HG03175 (cell line): Measurements from ENCODE around the gene OCRL.

Experiments
- ATAC-seq: cut with Tn5 transposase; IDR thresholded peaks from one replicate; pipeline ENCODE4 v1.9.1; 2021; ENCODE audit warnings: mild to moderate bottlenecking, moderate library complexity; ENCODE audit not compliant: unreplicated experiment

Gene OCRL

DNA sequence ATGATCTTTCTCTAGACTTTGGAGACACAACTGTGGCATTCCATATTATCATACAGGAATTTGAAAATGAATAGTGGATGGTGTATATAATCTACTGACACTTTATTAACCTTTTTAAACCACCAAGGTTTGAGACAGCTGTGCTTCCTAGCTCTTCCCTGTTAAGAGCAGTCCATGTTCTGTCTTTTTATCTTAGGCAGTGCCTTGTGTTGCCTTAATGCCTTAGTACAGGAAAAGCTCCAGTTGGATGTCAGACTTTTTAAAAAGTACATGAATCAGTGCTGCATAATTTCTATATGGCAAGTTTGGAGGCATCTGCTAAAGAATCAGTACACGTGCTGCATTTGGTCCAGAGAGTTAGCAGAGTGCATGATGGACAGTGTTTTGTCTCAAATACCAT is 45.1 kb downstream of the OCRL start:
- no peak for ATAC-seq

GRCh38 chrX:129585691-129586090 is 45.6 kb downstream of the OCRL start:
- ATAC-seq: no peak

DNA sequence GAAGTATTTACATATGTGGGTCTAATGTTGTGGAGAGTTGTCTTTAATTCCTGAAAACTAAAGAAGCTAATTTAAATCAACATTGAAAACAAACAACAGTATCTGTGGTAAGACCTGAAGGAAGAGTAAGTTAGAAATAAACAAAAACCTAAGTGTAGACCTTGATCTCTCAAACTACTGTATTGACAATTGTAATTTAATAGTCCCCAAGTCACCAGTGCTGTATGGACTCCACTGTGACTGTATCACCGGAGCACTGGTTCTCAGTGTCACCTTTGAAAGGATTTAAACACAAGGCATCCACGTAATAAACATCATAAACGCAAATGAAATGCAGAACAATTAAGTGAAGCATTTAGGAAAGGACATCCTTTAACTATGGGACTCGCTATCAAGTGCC is 46.4 kb downstream of the OCRL start:
- ATAC-seq: no peak

- ATAC-seq: no peak
Observed at GRCh38 chrX:129590596-129590995, 50.5 kb downstream of the OCRL start.

DNA sequence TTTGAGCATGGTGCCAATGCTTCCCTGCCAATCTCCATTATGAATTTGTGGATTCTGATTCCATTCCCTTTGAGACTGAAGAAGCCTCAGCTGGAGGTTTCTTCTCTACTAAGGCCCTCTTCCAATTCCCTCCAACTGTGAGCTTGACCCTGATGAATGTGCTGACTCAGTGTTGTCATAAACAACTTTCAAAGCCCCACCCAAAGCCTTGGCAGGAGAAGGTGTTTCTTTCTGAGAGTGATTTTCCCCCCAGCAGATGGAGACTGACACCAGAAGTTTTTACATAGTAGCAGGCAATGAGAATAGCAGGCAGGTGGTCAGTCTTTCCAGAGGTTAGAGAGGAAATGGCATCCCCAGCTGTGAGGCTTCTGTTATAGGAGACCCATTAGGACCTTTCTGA is 53.1 kb downstream of the OCRL start:
- no peak for ATAC-seq

GRCh38 chrX:129594781-129595180 is 54.7 kb downstream of the OCRL start:
- ATAC-seq: no peak

DNA sequence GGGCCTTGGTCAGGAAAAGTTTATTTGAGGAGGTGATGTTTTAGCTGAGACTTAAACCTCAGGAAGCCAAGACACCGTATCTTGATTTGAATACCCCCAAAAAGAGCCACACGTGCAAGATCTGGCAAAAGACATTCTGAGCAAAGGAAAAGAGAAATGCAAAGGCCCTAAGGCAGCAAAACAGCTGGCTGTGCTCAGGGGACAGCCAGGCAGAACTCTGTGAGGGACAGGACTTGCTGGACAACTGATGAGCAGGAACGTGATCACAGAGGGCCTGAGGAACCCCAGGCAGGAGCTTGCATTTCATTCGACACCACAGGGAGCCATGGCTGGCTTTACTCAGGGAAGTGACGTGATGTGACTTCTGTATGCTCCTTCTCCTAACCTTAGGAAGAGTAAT is 56.0 kb downstream of the OCRL start:
- ATAC-seq: no peak

GRCh38 chrX:129597905-129598304 is 57.8 kb downstream of the OCRL start:
- ATAC-seq: no peak

GRCh38 chrX:129599499-129599898 is 59.4 kb downstream of the OCRL start:
- ATAC-seq: no peak

GRCh38 chrX:129599996-129600395 is 59.9 kb downstream of the OCRL start:
- ATAC-seq: no peak

DNA sequence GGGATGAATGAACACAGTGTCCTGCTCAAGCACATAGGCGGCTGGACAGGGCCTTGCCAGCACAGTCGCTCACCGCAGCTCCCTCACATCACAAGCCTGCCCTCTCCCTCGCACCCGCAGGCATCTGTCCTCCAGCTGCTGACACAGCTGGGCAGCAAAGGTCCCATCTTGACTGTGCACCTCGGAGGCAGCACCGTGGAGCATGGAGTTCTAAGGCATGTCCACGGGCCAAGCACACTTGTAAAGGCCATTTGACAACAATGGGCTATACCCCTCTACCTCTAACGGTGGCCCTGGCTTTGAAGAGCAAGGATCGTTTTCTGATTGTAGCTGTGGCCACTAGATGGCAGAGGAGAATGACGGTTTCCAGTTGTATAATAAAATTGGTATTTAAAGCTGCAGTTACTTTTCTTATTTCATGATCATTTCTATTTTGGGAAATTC is 60.9 kb downstream of the OCRL start:
- ATAC-seq: no peak

DNA sequence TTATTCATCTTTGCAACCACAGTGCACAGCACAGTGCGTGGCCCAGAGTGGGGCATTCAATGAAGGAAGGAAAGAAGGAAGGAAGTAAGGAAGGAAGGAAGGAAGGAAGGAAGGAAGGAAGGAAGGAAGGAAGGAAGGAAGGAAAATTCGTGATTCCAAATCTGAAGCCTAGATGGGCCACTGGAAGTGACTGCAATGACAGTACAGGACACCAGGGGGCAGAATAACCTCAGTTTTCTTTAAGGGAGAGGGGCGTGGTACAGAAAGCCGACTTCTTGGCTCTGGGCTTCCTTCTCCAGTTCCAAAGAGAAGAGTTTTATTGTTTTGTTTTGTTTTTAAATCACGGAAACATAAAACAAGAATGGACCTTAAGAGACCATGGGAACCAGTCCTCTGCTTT is 66.9 kb downstream of the OCRL start:
- ATAC-seq: no peak

GRCh38 chrX:129608496-129608895 is 68.4 kb downstream of the OCRL start:
- ATAC-seq: no peak

GRCh38 chrX:129609395-129609794 is 69.3 kb downstream of the OCRL start:
- no peak for ATAC-seq

- no peak for ATAC-seq
Observed at GRCh38 chrX:129612396-129612795, 72.3 kb downstream of the OCRL start.

- ATAC-seq: no peak
Observed at GRCh38 chrX:129613596-129613995, 73.5 kb downstream of the OCRL start.

DNA sequence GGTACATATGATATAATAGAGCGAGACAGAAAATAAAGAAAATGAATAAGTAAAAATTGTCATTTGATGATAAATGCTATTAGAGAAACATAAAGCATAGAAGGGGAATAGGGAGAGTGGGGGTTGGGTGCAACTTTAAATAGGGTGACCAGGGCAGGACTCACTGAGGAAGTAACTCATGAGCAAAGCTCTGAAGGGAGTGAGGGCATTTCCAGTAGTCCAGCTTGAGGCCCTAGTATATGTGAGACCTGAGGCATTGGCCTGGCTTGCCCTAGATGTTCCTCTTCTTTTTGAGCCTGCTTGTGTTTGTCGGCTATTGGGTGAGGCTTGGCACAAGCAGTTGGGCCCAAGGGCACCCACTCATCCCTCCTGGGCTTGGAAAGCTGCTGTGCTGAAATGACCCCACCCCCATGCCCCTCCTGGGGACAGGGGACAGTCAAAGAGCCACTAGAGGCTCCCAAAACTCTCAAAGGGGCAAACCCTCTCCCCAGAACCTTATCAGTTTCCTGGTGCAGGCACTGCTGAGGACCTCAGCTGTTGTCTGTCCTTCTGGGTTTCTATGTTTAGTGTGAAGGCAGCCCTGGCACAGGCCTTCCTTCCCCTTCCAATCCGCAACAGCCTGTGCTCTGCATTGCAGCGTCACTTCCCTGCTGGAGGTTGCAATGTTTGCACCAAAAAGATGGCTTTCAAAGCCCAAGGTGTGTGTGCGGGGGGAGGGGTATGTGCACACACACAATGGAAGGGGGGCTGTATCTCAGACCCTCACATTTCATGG is 74.6 kb downstream of the OCRL start:
- ATAC-seq: no peak

DNA sequence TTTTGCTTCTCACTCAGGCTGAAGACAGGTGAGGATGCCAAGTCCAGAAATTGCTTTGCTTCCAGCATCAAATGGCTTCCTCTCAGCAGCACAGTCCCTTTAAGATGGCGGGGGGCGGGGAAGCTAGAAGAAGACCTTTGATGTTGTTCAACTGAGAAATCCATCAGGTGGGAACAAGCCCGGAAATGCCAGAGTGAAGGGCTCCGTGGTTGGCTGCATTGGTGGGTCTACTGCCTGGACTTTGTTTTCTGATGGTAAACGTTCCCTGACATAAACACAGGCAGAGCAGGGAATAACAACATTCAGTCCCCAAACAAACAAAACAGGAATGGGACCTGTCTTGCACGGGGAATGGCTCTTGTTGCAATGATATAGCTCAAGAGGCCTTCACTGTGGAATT is 77.4 kb downstream of the OCRL start:
- ATAC-seq: no peak

DNA sequence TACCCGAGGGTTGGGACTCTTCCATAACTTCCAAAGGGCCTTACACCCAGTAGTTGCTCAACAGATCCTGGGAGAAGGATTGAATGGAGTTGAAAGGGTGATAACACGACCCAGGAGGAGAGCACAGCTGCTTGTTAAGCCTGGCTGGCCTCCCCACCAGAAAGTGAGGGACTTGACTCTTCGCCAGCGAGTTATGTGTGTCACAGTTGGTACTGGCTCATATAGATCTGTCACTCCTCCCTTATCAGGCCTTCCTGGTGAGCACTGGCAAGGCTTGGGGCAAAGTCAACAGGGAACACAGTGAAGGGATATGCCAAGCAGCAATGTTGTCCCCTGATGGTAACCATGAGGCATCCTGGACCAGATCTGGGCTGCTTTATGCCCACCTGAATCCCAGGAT is 78.9 kb downstream of the OCRL start:
- no peak for ATAC-seq

- ATAC-seq: no peak
Observed at GRCh38 chrX:129622757-129623301, 82.8 kb downstream of the OCRL start.

GRCh38 chrX:129626026-129626425 is 86.0 kb downstream of the OCRL start:
- ATAC-seq: no peak

GRCh38 chrX:129629837-129630236 is 89.8 kb downstream of the OCRL start:
- ATAC-seq: no peak

DNA sequence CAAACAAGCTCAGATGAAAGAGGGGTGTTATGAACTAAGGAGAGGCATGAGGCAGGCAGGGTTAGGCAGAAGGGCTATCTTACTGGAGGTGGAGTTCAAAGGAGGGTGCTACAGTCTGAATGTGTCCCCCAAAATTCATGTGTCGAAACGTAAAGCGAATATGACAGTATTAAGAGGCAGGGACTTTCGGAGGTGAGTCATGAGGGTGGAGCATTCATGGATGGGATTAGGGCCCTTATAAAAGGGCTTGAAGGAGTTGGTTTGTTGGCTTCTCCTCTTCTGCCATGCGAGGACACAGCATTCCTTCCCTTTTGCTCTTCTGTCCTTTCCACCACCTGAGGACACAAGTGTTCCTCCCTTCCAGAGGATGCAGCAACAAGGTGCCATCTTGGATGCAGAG is 91.8 kb downstream of the OCRL start:
- ATAC-seq: no peak
